Erythroblast (primary cell): ENCODE data around the gene CRYGN.

Experiments
- DNase-seq, 2 experiments: peaks; one replicate each; lab custom pipeline; 2025; lab: John Stamatoyannopoulos, UW
- GATA1 ChIP-seq: IDR thresholded peaks from 2 replicates; pipeline ENCODE4 v1.6.1; 2011; ENCODE audit warnings: low read depth, mild to moderate bottlenecking, control low read depth, low read length, moderate library complexity
- POLR2A ChIP-seq: IDR thresholded peaks from 2 replicates; pipeline ENCODE4 v1.6.1; 2011; ENCODE audit warnings: mild to moderate bottlenecking, low read length

CRYGN gene

DNA sequence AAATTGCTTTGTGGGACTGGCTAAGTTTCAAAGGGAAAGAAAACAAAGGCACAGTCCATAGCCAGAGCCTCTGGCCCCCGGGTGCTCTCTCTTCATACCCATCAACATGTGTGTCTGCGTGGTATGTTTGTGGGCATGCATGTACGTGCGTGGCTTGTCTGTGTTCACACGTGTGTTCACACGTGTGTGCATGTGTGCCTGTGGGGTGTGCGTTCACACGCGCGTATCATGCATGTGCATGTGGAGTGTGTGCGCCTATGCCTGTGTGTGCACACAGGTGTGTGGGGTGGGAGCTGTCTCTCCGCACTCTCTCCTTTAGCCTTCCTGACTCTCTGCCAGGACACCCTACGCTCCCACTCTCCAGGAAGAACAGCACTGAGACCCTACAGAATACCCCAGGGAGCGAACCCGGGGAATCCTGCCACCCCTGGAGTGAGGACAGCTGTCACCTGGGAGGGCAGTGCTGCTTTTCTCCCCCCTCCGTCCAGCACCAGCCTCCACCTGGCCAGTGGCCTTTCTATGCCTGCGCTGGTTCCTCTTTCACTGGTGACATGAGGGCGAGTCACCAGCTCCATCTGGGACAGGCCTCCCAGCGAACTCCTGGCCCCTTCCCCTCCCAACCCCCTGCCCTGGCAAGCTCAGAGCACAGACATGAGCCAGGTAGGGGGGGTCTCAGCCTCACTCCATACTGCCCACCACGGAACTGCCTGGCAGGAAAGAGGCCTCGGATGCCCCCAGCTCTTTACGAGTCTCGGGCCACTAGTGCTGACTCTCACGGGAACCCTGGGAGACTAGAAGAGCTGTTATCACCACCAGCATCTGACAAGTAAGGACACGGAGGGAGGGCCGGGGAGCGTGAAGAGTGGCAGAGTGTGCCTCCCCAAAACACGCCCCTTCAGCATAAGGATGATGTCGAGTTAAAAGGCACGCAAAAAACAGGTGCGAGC is 46.6 kb downstream of the CRYGN start:
- TF ChIP-seq GATA1 (no peak), POLR2A (no peak)
- no peak for DNase-seq

- TF ChIP-seq POLR2A (no peak), GATA1 (no peak)
- no peak for DNase-seq
Measured at GRCh38 chr7:151392426-151392825, 47.5 kb downstream of the CRYGN start.

GRCh38 chr7:151392002-151392401 is 47.9 kb downstream of the CRYGN start:
- TF ChIP-seq POLR2A (no peak), GATA1 (no peak)
- DNase-seq = no peak

DNA sequence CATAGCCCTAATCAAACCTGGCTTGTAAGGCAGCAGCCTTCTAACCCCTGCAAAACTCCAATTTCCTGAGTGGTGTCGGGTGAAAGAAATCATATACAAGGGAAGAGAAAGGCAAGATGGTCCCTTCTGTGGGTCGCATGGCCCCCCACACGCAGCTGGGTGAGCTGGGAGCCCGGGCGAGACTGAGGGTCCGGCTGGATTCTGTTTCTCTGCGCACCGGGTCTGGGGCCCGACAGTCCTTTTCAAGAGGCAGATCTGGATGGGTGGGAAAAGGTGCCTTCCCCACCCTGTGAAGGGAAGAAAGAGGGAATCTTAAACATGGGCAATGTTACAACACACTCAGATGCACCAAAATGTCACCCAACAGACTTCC is 48.6 kb downstream of the CRYGN start:
- TF ChIP-seq POLR2A = no peak
- TF ChIP-seq GATA1 = no peak
- DNase-seq = no peak

DNA sequence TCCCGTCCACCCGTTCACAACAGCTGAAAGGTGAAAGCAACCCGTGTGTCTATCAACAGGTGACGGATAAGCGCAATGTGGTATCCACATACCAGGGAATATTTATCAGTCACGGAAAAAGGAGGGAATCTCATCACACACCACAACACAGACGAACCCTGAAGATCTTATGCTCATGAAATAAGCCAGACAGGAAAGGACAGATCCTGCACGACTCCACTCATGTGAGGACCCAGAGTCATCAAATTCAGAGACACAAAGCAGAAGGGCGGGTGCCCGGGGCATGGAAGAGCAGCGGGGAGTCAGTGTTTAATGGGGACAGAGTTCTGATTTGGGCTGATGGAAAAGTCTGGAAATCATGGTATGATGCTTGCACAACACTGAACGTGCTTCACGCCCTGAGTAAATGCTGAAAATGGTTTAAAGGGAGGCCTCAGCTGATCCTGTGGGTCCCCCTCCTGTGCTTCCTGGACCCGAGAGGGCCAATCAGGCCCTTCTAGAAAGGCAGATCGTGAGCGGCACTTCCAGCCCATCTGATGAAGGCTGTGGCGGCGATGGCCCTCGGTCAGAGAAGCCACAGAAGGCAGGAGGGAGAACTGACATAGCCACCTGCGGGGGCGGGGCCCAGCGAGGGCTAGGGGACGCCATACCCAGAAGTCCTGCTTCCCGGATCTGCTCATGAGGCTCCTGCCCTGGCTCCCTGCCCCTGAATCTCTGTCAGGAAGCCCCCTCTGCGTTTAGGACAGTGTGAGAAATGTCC is 49.2 kb downstream of the CRYGN start:
- TF ChIP-seq POLR2A = no peak
- TF ChIP-seq GATA1 = no peak
- no peak for DNase-seq

DNA sequence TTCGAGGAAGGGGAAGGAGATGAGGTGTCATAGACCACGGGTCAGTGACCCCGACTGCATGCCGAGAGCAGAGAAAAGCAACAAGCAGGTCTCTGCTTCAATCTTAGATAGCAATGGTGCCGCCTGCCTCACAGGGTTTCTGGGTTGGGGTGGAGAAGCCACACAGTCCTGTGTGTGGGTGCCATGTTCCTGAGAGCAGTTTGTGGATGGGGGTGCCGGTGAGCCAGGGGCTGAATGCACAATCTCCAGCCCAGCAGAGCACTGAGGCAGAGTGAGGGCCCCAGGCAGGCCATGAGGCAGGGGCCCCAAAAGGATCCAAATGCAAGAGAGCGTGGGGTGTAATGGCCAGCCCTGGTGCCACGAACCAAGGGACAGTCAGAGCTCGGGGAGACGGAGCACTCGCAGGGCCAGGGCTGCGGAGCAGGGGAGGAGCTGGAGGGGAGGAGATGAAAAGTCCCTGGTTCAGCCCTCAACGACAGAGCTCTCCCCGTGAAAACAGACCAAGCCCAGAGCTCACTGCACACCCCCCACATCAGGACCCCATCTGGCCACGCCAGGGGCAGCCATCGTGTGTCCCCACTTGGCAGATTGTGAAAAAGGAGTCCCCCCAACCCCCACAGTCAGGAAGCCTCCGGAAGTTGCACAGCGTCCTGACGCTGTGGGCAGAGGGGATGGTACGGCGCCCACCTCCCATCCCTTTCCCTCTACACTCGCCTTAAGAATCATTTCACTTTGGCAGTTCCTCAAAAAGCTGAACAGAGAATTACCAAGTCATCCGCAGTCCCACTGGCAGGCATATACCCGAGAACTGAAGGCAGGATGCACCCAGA is 50.0 kb downstream of the CRYGN start:
- DNase-seq = no peak
- TF ChIP-seq POLR2A (no peak), GATA1 (no peak)

- no peak for DNase-seq
- no peak for TF ChIP-seq GATA1
- TF ChIP-seq POLR2A = no peak
Measured at GRCh38 chr7:151389096-151389767, 50.7 kb downstream of the CRYGN start.

DNA sequence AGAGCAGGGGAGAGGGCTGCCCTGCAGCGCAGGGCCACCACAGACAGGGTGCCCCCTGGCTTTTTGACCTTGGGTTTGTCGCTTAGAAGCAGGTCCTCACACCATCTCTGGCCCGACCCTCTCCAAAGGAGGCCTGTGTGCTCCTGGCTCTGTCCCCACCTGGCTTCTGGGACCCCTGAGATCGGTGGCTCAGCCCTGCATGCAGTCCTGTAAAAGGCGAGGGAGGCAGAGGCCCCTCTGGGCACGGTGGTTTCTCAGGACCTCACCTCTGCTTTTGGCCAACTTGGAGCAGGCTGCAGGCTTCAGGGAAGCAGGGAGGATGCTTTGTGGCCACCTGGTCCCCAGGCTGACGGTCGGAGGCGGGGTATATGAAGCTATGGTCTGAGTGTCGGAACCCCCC is 51.5 kb downstream of the CRYGN start:
- DNase-seq = no peak
- no peak for TF ChIP-seq POLR2A
- no peak for TF ChIP-seq GATA1

- TF ChIP-seq GATA1 (no peak), POLR2A (no peak)
- no peak for DNase-seq
Measured at GRCh38 chr7:151388007-151388297, 52.0 kb downstream of the CRYGN start.

DNA sequence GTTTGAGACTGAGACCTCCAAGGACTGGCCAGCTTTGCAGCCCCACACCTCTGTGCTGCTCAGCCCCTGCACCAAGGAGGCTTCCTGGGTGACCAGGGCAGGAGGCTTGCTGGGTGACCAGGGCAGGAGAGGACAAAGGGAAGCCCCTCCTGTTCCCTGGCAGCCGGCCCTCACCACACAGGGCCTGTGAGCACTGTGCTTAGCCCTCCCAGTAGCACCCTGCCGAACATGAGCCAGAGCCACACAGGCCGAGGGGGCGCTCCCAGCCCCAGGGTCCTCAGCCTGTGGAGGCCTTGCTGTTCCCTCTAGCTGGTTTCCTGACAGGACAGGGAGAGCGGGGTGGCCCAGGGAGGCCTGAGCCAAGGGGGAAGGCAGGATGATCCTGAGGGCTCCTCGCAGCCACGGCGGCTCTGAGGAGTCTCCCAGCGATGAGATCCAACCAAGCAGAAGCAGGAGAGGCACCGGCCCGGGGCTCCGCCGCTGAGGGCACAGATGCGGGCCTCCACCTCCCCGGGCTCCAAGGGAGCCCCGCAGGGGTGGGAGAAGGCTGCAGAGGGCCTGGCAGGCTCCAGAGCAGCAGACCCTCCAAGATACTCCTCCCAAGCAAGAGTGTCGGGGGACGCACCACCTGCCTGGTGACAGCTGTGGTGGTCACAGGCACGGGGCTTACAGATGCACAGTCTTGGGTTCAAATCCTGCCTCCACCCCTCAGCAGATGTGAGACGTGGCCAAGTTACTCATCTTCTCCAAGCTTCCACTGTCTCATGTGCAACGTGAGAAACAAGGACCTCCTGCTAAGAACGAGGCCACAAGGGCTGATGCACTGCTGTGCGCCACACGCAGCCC is 52.6 kb downstream of the CRYGN start:
- no peak for DNase-seq
- TF ChIP-seq POLR2A = no peak
- no peak for TF ChIP-seq GATA1

DNA sequence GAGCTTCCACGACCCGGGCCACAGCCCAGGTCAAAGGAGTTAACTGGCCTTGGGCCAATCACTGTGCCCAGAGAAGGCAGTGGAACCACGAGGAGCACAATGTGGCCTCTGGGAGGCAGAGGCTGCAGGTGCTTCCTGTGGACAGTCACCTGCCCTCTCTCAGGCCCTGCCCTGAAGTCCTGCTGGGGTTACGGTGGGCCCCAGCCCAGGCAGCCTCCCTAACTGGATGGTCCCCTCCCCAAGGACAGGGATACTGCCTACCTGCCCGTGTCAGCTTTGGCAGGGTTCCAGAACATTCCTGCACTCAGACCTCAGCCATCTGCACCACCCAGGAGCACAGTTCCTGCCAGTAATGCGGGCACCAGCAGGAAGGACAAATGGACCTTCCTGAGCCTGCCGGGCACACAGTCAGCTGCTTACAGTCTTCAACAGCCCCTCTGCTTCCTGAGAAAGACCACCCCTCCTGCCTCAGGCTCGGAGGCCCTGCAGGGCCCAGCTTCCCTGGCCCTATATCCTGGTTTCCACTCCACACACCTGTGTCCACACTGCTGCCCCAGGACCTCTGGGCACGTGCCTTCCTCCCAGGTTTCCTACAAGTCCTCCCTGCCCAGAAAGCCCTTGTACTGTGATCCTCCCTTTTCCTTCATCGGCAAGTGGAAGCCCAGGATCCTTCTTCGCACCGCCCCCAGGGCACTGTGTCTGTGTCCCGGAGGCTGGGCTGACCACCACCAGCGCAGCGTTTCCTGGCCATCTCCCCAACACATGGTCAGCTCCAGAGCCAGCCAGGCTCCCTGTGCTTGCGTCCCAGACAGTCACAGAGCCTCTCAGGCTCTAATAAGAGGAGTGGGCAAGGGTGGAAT is 53.4 kb downstream of the CRYGN start:
- no peak for DNase-seq
- TF ChIP-seq GATA1 = no peak
- TF ChIP-seq POLR2A = no peak
